MM.1S (cell line): Measurements from ENCODE around the gene CA12.

Experiments
- DNase-seq: peaks from one replicate; pipeline ENCODE4 v3.0.0-alpha.2; 2015
- H2AFZ ChIP-seq: fragments of 300-600 bp; sonication (generic); 2 replicates; pipeline ENCODE4 v1.6.0; 2016; ENCODE audit warnings: antibody characterized with exemption, low read length
- H3F3A ChIP-seq: fragments of 300-600 bp; sonication (generic); 2 replicates; pipeline ENCODE4 v1.6.1; 2016; ENCODE audit warnings: mild to moderate bottlenecking, antibody characterized with exemption, low read length, moderate library complexity, mixed read lengths; ENCODE audit not compliant: insufficient read depth
- H3K27ac ChIP-seq: fragments of 300-600 bp; sonication (generic); 2 replicates; pipeline ENCODE4 v1.5.1; 2016; ENCODE audit warnings: mild to moderate bottlenecking, low read length
- H3K27me3 ChIP-seq: fragments of 300-600 bp; sonication (generic); replicated peaks from 2 replicates; pipeline ENCODE4 v1.6.0; 2016; ENCODE audit warnings: low read length; ENCODE audit not compliant: insufficient read depth
- H3K36me3 ChIP-seq: fragments of 300-600 bp; sonication (generic); replicated peaks from 2 replicates; pipeline ENCODE4 v1.6.1; 2016; ENCODE audit warnings: mild to moderate bottlenecking, low read length, mixed read lengths; ENCODE audit not compliant: insufficient read depth
- H3K4me1 ChIP-seq: fragments of 300-600 bp; sonication (generic); 2 replicates; pipeline ENCODE4 v1.6.1; 2016; ENCODE audit warnings: low read length, mixed read lengths
- H3K4me2 ChIP-seq: fragments of 300-600 bp; sonication (generic); 2 replicates; pipeline ENCODE4 v1.6.0; 2016; ENCODE audit warnings: low read depth, low read length
- H3K4me3 ChIP-seq: fragments of 300-600 bp; sonication (generic); 2 replicates; pipeline ENCODE4 v1.5.1; 2016; ENCODE audit warnings: low read length, mixed read lengths
- H3K79me2 ChIP-seq: fragments of 300-600 bp; sonication (generic); 2 replicates; pipeline ENCODE4 v1.6.1; 2016; ENCODE audit warnings: mixed run types, low read length, mixed read lengths
- H3K9ac ChIP-seq: fragments of 300-600 bp; sonication (generic); 2 replicates; pipeline ENCODE4 v1.6.1; 2016; ENCODE audit warnings: low read length, mixed read lengths
- H3K9me2 ChIP-seq: fragments of 300-600 bp; sonication (generic); replicated peaks from 2 replicates; pipeline ENCODE4 v1.6.1; 2016; ENCODE audit warnings: mild to moderate bottlenecking, low read length, mixed read lengths; ENCODE audit not compliant: insufficient read depth
- H3K9me3 ChIP-seq: fragments of 300-600 bp; sonication (generic); replicated peaks from 2 replicates; pipeline ENCODE4 v1.6.1; 2016; ENCODE audit warnings: mild to moderate bottlenecking, low read length, mixed read lengths; ENCODE audit not compliant: insufficient read depth
- H4K20me1 ChIP-seq: fragments of 300-600 bp; sonication (generic); 2 replicates; pipeline ENCODE4 v1.6.1; 2016; ENCODE audit warnings: mild to moderate bottlenecking, low read length, moderate library complexity, mixed read lengths; ENCODE audit not compliant: insufficient read depth
- EZH2 ChIP-seq: fragments of 300-600 bp; sonication (generic); optimal IDR thresholded peaks from 2 replicates; pipeline ENCODE3; 2017; ENCODE audit warnings: low read depth, mild to moderate bottlenecking, antibody characterized with exemption, low read length, mixed read lengths
- EZH2phosphoT487 ChIP-seq: fragments of 300-600 bp; sonication (generic); IDR thresholded peaks from 2 replicates; pipeline ENCODE4 v1.6.1; 2018; ENCODE audit warnings: antibody characterized with exemption, low read length
- TF ChIP-seq, protein P1 (sequence below): fragments of 300-600 bp; sonication (generic); IDR thresholded peaks from 2 replicates; pipeline ENCODE4 v1.5.1; 2016; ENCODE audit warnings: antibody characterized with exemption, low read length, mixed read lengths

Gene CA12

DNA sequence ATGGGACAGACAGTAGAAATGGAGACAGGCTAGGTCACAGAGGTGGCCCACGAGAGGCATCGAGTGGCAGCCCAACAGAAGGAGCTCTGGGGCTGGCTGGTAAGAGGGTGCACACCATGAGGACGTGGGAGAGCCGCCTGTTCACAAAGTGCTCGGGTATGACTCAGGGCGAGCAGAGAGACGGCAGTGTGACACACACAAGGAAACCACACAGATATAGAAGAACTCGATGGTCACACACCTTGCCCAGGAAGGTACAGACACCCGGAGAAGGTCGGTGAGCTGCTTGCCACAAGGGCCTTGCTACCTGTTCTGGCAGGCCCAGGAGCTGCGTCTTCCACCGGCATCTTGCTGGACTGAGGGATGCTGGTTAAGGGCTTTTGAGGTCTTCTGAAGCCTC lies 50.2 kb downstream of the CA12 start:
- Histone ChIP-seq H2AFZ (no peak overlapping the region), H3K36me3 (no peaks in the 10 kb centered on the region)

DNA sequence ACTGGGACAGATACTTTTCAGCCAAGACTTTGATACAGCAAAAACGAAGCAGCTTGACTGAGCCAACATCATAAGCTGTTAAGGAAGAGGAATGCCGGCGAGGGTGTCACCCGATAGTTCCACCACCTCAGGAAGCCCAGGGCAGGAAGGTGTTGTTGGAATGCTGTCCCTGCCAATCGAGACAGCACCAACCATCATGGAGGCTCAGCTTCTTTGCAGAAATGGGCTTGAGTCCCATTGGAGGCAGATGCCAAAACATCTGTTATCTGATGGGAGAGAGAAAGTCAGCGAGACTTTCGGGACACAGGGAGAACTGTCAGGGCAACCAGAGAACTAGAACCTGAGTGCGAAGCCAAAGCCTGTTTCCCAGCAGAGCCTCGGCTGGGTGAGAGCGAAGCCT lies 50.7 kb downstream of the CA12 start:
- H3K9me2 ChIP-seq: no peaks in the 10 kb centered on the region
- H3K9me3 ChIP-seq: no peaks in the 10 kb centered on the region
- TF ChIP-seq EZH2phosphoT487 (no peak), EZH2 (no peak)
- TF ChIP-seq, protein P1, sequence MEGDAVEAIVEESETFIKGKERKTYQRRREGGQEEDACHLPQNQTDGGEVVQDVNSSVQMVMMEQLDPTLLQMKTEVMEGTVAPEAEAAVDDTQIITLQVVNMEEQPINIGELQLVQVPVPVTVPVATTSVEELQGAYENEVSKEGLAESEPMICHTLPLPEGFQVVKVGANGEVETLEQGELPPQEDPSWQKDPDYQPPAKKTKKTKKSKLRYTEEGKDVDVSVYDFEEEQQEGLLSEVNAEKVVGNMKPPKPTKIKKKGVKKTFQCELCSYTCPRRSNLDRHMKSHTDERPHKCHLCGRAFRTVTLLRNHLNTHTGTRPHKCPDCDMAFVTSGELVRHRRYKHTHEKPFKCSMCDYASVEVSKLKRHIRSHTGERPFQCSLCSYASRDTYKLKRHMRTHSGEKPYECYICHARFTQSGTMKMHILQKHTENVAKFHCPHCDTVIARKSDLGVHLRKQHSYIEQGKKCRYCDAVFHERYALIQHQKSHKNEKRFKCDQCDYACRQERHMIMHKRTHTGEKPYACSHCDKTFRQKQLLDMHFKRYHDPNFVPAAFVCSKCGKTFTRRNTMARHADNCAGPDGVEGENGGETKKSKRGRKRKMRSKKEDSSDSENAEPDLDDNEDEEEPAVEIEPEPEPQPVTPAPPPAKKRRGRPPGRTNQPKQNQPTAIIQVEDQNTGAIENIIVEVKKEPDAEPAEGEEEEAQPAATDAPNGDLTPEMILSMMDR: no peak
- H3K27ac ChIP-seq: no peak overlapping the region
- no peaks in the 10 kb centered on the region for H3K79me2 ChIP-seq
- H3K4me3 ChIP-seq: no peak overlapping the region
- no peak overlapping the region for H3K9ac ChIP-seq
- H3K27me3 ChIP-seq: no peaks in the 10 kb centered on the region
- no peaks in the 10 kb centered on the region for H3K4me1 ChIP-seq
- H3F3A ChIP-seq: no peaks in the 10 kb centered on the region
- no peak for DNase-seq
- H4K20me1 ChIP-seq: no peaks in the 10 kb centered on the region
- H3K36me3 ChIP-seq: no peaks in the 10 kb centered on the region
- H2AFZ ChIP-seq: no peak overlapping the region
- no peak overlapping the region for H3K4me2 ChIP-seq

More for the DNA sequence above, 50.2 kb downstream of the CA12 start:
- Histone ChIP-seq H3F3A (no peaks in the 10 kb centered on the region), H3K4me1 (no peaks in the 10 kb centered on the region), H3K27me3 (no peaks in the 10 kb centered on the region), H3K4me2 (no peak overlapping the region), H3K79me2 (no peaks in the 10 kb centered on the region), H4K20me1 (no peaks in the 10 kb centered on the region), H3K9me3 (no peaks in the 10 kb centered on the region), H3K9me2 (no peaks in the 10 kb centered on the region), H3K9ac (no peak overlapping the region), H3K27ac (no peak overlapping the region), H3K4me3 (no peak overlapping the region)
- TF ChIP-seq, protein P1: no peak
- TF ChIP-seq EZH2 (no peak), EZH2phosphoT487 (no peak)
- no peak for DNase-seq

DNA sequence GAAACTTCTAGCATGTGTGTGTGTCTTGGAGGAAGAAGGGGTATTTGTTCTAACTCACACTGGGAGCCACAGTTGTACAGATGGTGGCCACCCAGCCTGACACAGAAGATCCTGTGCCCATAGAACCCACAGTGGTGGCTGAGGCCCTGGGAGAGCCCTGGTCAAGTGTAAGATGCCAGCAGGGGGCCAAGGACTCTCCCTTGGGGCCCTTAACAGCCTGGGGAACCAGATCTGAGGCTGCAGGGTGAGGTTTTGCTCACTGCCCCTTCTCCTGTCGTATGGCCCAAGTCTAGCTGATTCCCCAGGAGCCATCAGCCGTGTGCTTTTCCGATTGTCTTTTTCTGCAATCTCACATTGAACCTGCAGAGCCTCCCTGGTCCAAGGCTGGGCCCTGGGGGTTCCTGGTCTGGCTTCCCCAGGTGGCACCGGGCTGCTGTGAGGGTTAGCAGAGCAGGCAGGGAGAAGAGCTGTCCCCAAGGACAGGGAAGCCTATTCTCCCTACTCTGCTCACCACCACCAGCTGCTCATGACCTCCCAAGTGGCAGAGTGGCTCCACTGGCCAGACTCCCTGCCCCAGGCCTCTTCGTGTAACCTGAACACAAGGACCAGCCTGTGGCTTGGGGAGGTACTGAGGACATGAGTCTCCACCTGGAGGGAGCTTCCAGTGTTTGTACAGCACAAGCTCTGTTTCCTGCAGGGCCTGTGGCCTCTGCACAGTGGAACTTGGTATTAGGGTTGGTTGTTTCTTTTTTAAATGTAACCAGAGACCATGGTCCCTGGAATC lies 51.9 kb downstream of the CA12 start:
- no peaks in the 10 kb centered on the region for H3K4me1 ChIP-seq
- H3K27me3 ChIP-seq: no peaks in the 10 kb centered on the region
- H3K9me2 ChIP-seq: no peaks in the 10 kb centered on the region
- no peak for TF ChIP-seq EZH2phosphoT487
- H3K79me2 ChIP-seq: no peaks in the 10 kb centered on the region
- H3K9me3 ChIP-seq: no peaks in the 10 kb centered on the region
- H2AFZ ChIP-seq: no peak overlapping the region
- H3K4me2 ChIP-seq: no peak overlapping the region
- H3K36me3 ChIP-seq: no peaks in the 10 kb centered on the region
- no peaks in the 10 kb centered on the region for H4K20me1 ChIP-seq
- no peak for DNase-seq
- H3F3A ChIP-seq: no peaks in the 10 kb centered on the region
- H3K9ac ChIP-seq: no peak overlapping the region
- H3K27ac ChIP-seq: no peak overlapping the region
- H3K4me3 ChIP-seq: no peak overlapping the region
